ENCODE data around the gene SP7.

- TF ChIP-seq CTCF (IDR thresholded peaks at IDR 0.05): no peak
- TF ChIP-seq POLR2A (IDR thresholded peaks at IDR 0.05): no peak
Observed at GRCh38 chr12:53279888-53280498, 56.2 kb downstream of the SP7 start.

All from uterus (tissue), 2 donors.